Testis (tissue), 3 donors: ENCODE measurements around the gene GNG13. TPM values are rescaled to one million over a fixed set of nuclear protein-coding genes. Genes with fewer than 3 reads are reported as not detected.

Experiments used
- DNase-seq: peaks from one replicate; pipeline ENCODE4 v3.0.0-alpha.2; 2019
- H3K27ac ChIP-seq, 2 donors: fragments of 200-600 bp; sonication (generic); one replicate each; pipeline ENCODE4 v1.5.1; 2019
- H3K27me3 ChIP-seq: fragments of 200-600 bp; sonication (generic); one replicate; pipeline ENCODE4 v1.5.1; 2019
- H3K36me3 ChIP-seq: fragments of 200-600 bp; sonication (generic); one replicate; pipeline ENCODE4 v1.5.1; 2017; ENCODE audit warnings: low read depth; ENCODE audit errors: missing control alignments
- H3K4me1 ChIP-seq: fragments of 200-600 bp; sonication (generic); one replicate; pipeline ENCODE4 v1.5.1; 2019
- H3K4me3 ChIP-seq, 2 donors: fragments of 200-600 bp; sonication (generic); one replicate each; pipeline ENCODE4 v1.5.1; 2017 to 2019
- H3K9me3 ChIP-seq: fragments of 200-600 bp; sonication (generic); one replicate; pipeline ENCODE4 v1.5.1; 2017
- CTCF ChIP-seq, 3 experiments: fragments of 450-650 bp in 2 of 3; fragments of 200-600 bp in 1 of 3; sonication (generic) in 1 of 3; IDR thresholded peaks; one replicate each; pipeline ENCODE4 v1.5.1; 2016 to 2019; ENCODE audit warnings: antibody characterized with exemption in 3 of 3, mild to moderate bottlenecking in 2 of 3, moderate library complexity in 1 of 3
- POLR2A ChIP-seq: fragments of 450-650 bp; IDR thresholded peaks from one replicate; pipeline ENCODE4 v1.6.1; 2017; ENCODE audit warnings: antibody characterized with exemption, mild to moderate bottlenecking, moderate library complexity
- WGBS, 2 donors: methylation state at CpG; one replicate each; pipeline ENCODE4 v1.1.5; 2018; 5-methylcytosine and 5-hydroxymethylcytosine counted together
- intact Hi-C: fragments of 100-400 bp; cut with DNase I; formaldehyde crosslinking; loops from one replicate; pipeline ENCODE4 v1.15.1; 2023; ENCODE audit warnings: low total_unique reads
- polyA plus RNA-seq: library from polyadenylated mRNA; stranded (reverse); fragments of 350-450 nt; fragmentation: Illumina TruSeq; extraction: RNeasy Lipid Tissue Mini Kit (QIAGEN cat#74804); gene quantifications from one replicate; pipeline ENCODE4 v1.2.3, GENCODE V29; 2014; ENCODE audit warnings: low read depth, low replicate concordance; ENCODE audit not compliant: insufficient read depth
- total RNA-seq, 2 donors: library from RNA; depleted of rRNA; stranded (reverse); fragments of >200 nt; gene quantifications; one replicate each; pipeline ENCODE4 v1.2.3, GENCODE V29; 2016

Gene GNG13
- total and polyA plus RNA-seq, 3 donors from 2014 or later = not detected

GRCh38 chr16:764184-764750 is 36.3 kb downstream of the GNG13 start:
- no peak for DNase-seq
- Histone ChIP-seq H3K9me3 (no peaks in the 10 kb centered on the region), H3K4me3 (no peak overlapping the region), H3K4me1 (no peaks in the 10 kb centered on the region), H3K27ac (no peak overlapping the region), H3K36me3 (no peaks in the 10 kb centered on the region), H3K27me3 (no peaks in the 10 kb centered on the region)
- intact Hi-C loops = no loop called here
- 57% methylated on average over 13 to 20 of the region's 20 CpGs for WGBS, 2 donors
- TF ChIP-seq POLR2A (no peak), CTCF (IDR thresholded peaks at IDR 0.05) (no peak)

- Histone ChIP-seq H3K36me3 (no peaks in the 10 kb centered on the region), H3K4me1 (no peaks in the 10 kb centered on the region), H3K27ac (no peak overlapping the region), H3K9me3 (no peaks in the 10 kb centered on the region), H3K4me3 (no peak overlapping the region), H3K27me3 (no peaks in the 10 kb centered on the region)
- WGBS, 2 donors = 69 to 77% methylated on average over 7 to 16 of the region's 21 CpGs
- intact Hi-C loops = no loop called here
- no peak for DNase-seq
- TF ChIP-seq CTCF (IDR thresholded peaks at IDR 0.05) (no peak), POLR2A (no peak)
Observed at GRCh38 chr16:763369-764183, 37.0 kb downstream of the GNG13 start.

GRCh38 chr16:762595-763268 is 37.8 kb downstream of the GNG13 start:
- no peak for DNase-seq
- TF ChIP-seq CTCF (IDR thresholded peaks at IDR 0.05) = no peak
- no peak for TF ChIP-seq POLR2A
- 83 to 100% methylated on average over 1 to 17 of the region's 17 CpGs for WGBS, 2 donors

GRCh38 chr16:761625-762513 is 38.7 kb downstream of the GNG13 start:
- no peak for DNase-seq
- Histone ChIP-seq H3K9me3 (no peaks in the 10 kb centered on the region), H3K36me3 (no peaks in the 10 kb centered on the region), H3K27me3 (no peaks in the 10 kb centered on the region), H3K4me1 (no peaks in the 10 kb centered on the region), H3K4me3 (no peak overlapping the region), H3K27ac (no peak overlapping the region)
- intact Hi-C loops = no loop called here
- 79 to 86% methylated on average over 6 to 22 of the region's 22 CpGs for WGBS, 2 donors
- TF ChIP-seq POLR2A = no peak
- TF ChIP-seq CTCF (IDR thresholded peaks at IDR 0.05) = no peak

More at GRCh38 chr16:762595-763268, 37.8 kb downstream of the GNG13 start:
- intact Hi-C loops = no loop called here
- Histone ChIP-seq H3K27me3 (no peaks in the 10 kb centered on the region), H3K4me3 (no peak overlapping the region), H3K4me1 (no peaks in the 10 kb centered on the region), H3K27ac (no peak overlapping the region), H3K36me3 (no peaks in the 10 kb centered on the region), H3K9me3 (no peaks in the 10 kb centered on the region)
